Natural killer cell (primary cell): ENCODE measurements around the gene RFX4. TPM values are rescaled to one million over a fixed set of nuclear protein-coding genes. Genes with fewer than 3 reads are reported as not detected.

Source experiments
- ATAC-seq, 3 donors: fragments of 150-1000 bp in 2 of 3; fragments of 200-7000 bp in 1 of 3; cut with Tn5 transposase; 1 replicate in 1 of 3; 2 replicates in 2 of 3; pipeline ENCODE4 v1.10.0; 2021; ENCODE audit warnings: mild to moderate bottlenecking in 2 of 3, moderate library complexity in 2 of 3
- DNase-seq, 2 donors: peaks; one replicate each; pipeline versions ENCODE4 v3.0.0 to v3.0.0-alpha.2; 2013 to 2021; ENCODE audit warnings: mixed read lengths in 1 of 2
- H3K27ac ChIP-seq: one replicate; pipeline ENCODE4 v1.5.1; 2013; ENCODE audit warnings: mild to moderate bottlenecking, low read length
- H3K27me3 ChIP-seq: one replicate; pipeline ENCODE4 v1.6.1; 2013; ENCODE audit warnings: low read length; ENCODE audit not compliant: control insufficient read depth, insufficient read depth
- H3K36me3 ChIP-seq: one replicate; pipeline ENCODE4 v1.6.1; 2013; ENCODE audit warnings: low read length; ENCODE audit not compliant: control insufficient read depth, insufficient read depth
- H3K4me1 ChIP-seq: one replicate; pipeline ENCODE4 v1.6.1; 2013; ENCODE audit warnings: low read length; ENCODE audit not compliant: control insufficient read depth, insufficient read depth
- H3K4me3 ChIP-seq: one replicate; pipeline ENCODE4 v1.5.1; 2013; ENCODE audit warnings: low read length
- H3K9me3 ChIP-seq: one replicate; pipeline ENCODE4 v1.6.1; 2013; ENCODE audit warnings: low read length; ENCODE audit not compliant: control insufficient read depth, insufficient read depth
- H3K27ac Mint-ChIP-seq, 2 donors: one replicate each; pipeline ENCODE4 v1.8.0; 2022; ENCODE audit warnings: mild to moderate bottlenecking in 2 of 2, mixed read lengths in 2 of 2, moderate library complexity in 1 of 2
- H3K27me3 Mint-ChIP-seq, 2 donors: one replicate each; pipeline ENCODE4 v1.8.0; 2022; ENCODE audit warnings: low read depth in 2 of 2, mixed read lengths in 2 of 2
- H3K36me3 Mint-ChIP-seq: one replicate; pipeline ENCODE4 v1.8.0; 2022; ENCODE audit warnings: mixed read lengths
- H3K4me1 Mint-ChIP-seq, 2 donors: one replicate each; pipeline ENCODE4 v1.8.0; 2022; ENCODE audit warnings: mixed read lengths in 2 of 2
- H3K4me3 Mint-ChIP-seq: one replicate; pipeline ENCODE4 v1.8.0; 2022; ENCODE audit warnings: mild to moderate bottlenecking, moderate library complexity, mixed read lengths
- H3K9me3 Mint-ChIP-seq, 2 donors: one replicate each; pipeline ENCODE4 v1.8.0; 2022; ENCODE audit warnings: mixed read lengths in 2 of 2
- CTCF ChIP-seq: fragments of 200-600 bp; IDR thresholded peaks from one replicate; pipeline ENCODE4 v1.8.0; 2022; ENCODE audit warnings: antibody characterized with exemption
- WGBS: methylation state at CpG from one replicate; pipeline ENCODE4 v1.1.7; 2013; ENCODE audit warnings: missing lambda C conversion rate; ENCODE audit not compliant: insufficient coverage; 5-methylcytosine and 5-hydroxymethylcytosine counted together
- intact Hi-C: fragments of 100-400 bp; cut with micrococcal nuclease; formaldehyde crosslinking; loops from one replicate; pipeline ENCODE4 v1.14.2; 2022
- total RNA-seq, 4 donors: library from RNA; stranded (reverse); fragments of 120-200 nt in 1 of 4; gene quantifications; one replicate each; pipeline versions ENCODE4 v1.2.3 to v1.2.4, GENCODE V29; 2013 to 2022

Gene RFX4
- total RNA-seq, 3 donors from 2014 or later (not counting 1 experiment from before 2014, with no cell fraction given) = not detected

- H3K27ac ChIP-seq = no peak overlapping the region
- no peak overlapping the region for H3K4me3 ChIP-seq
- H3K4me1 Mint-ChIP-seq = no peaks in the 10 kb centered on the region
- H3K9me3 ChIP-seq = no peaks in the 10 kb centered on the region
- peaks cover 3% of the 10 kb centered on the region for H3K27me3 ChIP-seq
- H3K36me3 Mint-ChIP-seq = no peaks in the 10 kb centered on the region
- H3K4me3 Mint-ChIP-seq = no peak overlapping the region
- ATAC-seq (no peak), DNase-seq (no peak)
- no peak overlapping the region for H3K27ac Mint-ChIP-seq
- intact Hi-C loops = no loop called here
- H3K4me1 ChIP-seq = no peaks in the 10 kb centered on the region
- H3K27me3 Mint-ChIP-seq = peaks cover 16 to 35% of the 10 kb centered on the region in 2 donors
- no peak for TF ChIP-seq CTCF
- 83% methylated on average over 2 of the region's 2 CpGs for WGBS
- H3K36me3 ChIP-seq = no peaks in the 10 kb centered on the region
- no peaks in the 10 kb centered on the region for H3K9me3 Mint-ChIP-seq
These were observed 184.4 kb downstream of the RFX4 start for GRCh38 chr12:106767206-106767605.

- no peaks in the 10 kb centered on the region for H3K36me3 ChIP-seq
- WGBS = 64% methylated on average over 9 of the region's 9 CpGs
- ATAC-seq (no peak), DNase-seq (no peak)
- Mint-ChIP-seq H3K27ac (no peak overlapping the region), H3K4me1 (no peaks in the 10 kb centered on the region), H3K27me3 (peaks cover 16 to 35% of the 10 kb centered on the region in 2 donors), H3K9me3 (no peaks in the 10 kb centered on the region), H3K4me3 (no peak overlapping the region), H3K36me3 (no peaks in the 10 kb centered on the region)
- no peak for TF ChIP-seq CTCF
- no peaks in the 10 kb centered on the region for H3K9me3 ChIP-seq
- peaks cover 3% of the 10 kb centered on the region for H3K27me3 ChIP-seq
- no peak overlapping the region for H3K27ac ChIP-seq
- intact Hi-C loops = no loop called here
- H3K4me1 ChIP-seq = no peaks in the 10 kb centered on the region
- no peak overlapping the region for H3K4me3 ChIP-seq
These were observed 185.4 kb downstream of the RFX4 start for GRCh38 chr12:106767954-106768822.

- no peaks in the 10 kb centered on the region for H3K9me3 ChIP-seq
- no peaks in the 10 kb centered on the region for H3K36me3 ChIP-seq
- intact Hi-C loops = no loop called here
These were observed 186.3 kb downstream of the RFX4 start for GRCh38 chr12:106769078-106769477.

More at GRCh38 chr12:106769078-106769477, 186.3 kb downstream of the RFX4 start:
- H3K4me3 Mint-ChIP-seq = no peak overlapping the region
- no peak for TF ChIP-seq CTCF
- peaks cover 3% of the 10 kb centered on the region for H3K4me1 ChIP-seq
- no peak overlapping the region for H3K27ac Mint-ChIP-seq
- no peak overlapping the region for H3K4me3 ChIP-seq
- WGBS = 57% methylated on average over 5 of the region's 5 CpGs
- no peaks in the 10 kb centered on the region for H3K36me3 Mint-ChIP-seq
- H3K4me1 Mint-ChIP-seq = peaks cover 5 to 8% of the 10 kb centered on the region in 2 donors
- no peak overlapping the region for H3K27ac ChIP-seq
- no peaks in the 10 kb centered on the region for H3K9me3 Mint-ChIP-seq
- DNase-seq (no peak), ATAC-seq (no peak)
- H3K27me3 ChIP-seq = peaks cover 3% of the 10 kb centered on the region
- peaks cover 16 to 35% of the 10 kb centered on the region in 2 donors for H3K27me3 Mint-ChIP-seq
